BJ (cell line): ENCODE data around the gene HTR1D. TPM values are rescaled to one million over a fixed set of nuclear protein-coding genes. Genes with fewer than 3 reads are reported as not detected.

Source experiments
- CTCF ChIA-PET: fragments of 350-600 bp; formaldehyde crosslinking; extraction: SDS; loops from one replicate; lab custom pipeline; 2021; ENCODE audit warnings: antibody characterized with exemption, inconsistent platforms; lab: Yijun Ruan, JAX
- POLR2A ChIA-PET: fragments of 300-600 bp; sonication (Branson Sonifier 250); formaldehyde crosslinking; extraction: SDS; loops from one replicate; lab custom pipeline; 2021; ENCODE audit warnings: antibody characterized with exemption; lab: Charles Lee
- DNase-seq: peaks from one replicate; pipeline ENCODE4 v3.0.0-alpha.2; 2011; ENCODE audit warnings: low read depth
- H3K27me3 ChIP-seq: 2 replicates; pipeline ENCODE4 v1.6.0; 2011; ENCODE audit warnings: low read length; ENCODE audit not compliant: control insufficient read depth, insufficient read depth
- H3K36me3 ChIP-seq: 2 replicates; pipeline ENCODE4 v1.5.1; 2011; ENCODE audit warnings: low read length; ENCODE audit not compliant: control insufficient read depth, insufficient read depth
- H3K4me3 ChIP-seq: 2 replicates; pipeline ENCODE4 v1.5.1; 2011; ENCODE audit warnings: low read depth, mild to moderate bottlenecking, control low read depth, low read length
- polyA plus RNA-seq: library from polyadenylated mRNA; depleted of rRNA; stranded (reverse); fragments of >200 nt; gene quantifications from 2 replicates; pipeline ENCODE4 v1.2.3, GENCODE V29; 2011; rRNA removed
- small RNA-seq: library from RNA; depleted of rRNA; stranded (forward); fragments of <200 nt; gene quantifications from one replicate; pipeline ENCODE3, GENCODE V24; 2012; ENCODE audit warnings: low replicate concordance, low read depth; ENCODE audit not compliant: insufficient read length
- TF ChIP-seq, protein P1 (sequence below): IDR thresholded peaks from 2 replicates; pipeline ENCODE4 v1.5.1; 2011; ENCODE audit warnings: low read depth, mild to moderate bottlenecking, control low read depth, inconsistent platforms, low read length, moderate library complexity; ENCODE audit not compliant: insufficient read depth

The HTR1D gene
- polyA plus RNA-seq, 1 experiment, result 0.07 TPM

GRCh38 chr1:23152966-23153684, 64.2 kb downstream of the HTR1D start:
- no peak overlapping the region for H3K4me3 ChIP-seq
- DNase-seq, result no peak
- no peaks in the 10 kb centered on the region for H3K27me3 ChIP-seq
- CTCF ChIA-PET, result no interaction called here
- TF ChIP-seq, protein P1, sequence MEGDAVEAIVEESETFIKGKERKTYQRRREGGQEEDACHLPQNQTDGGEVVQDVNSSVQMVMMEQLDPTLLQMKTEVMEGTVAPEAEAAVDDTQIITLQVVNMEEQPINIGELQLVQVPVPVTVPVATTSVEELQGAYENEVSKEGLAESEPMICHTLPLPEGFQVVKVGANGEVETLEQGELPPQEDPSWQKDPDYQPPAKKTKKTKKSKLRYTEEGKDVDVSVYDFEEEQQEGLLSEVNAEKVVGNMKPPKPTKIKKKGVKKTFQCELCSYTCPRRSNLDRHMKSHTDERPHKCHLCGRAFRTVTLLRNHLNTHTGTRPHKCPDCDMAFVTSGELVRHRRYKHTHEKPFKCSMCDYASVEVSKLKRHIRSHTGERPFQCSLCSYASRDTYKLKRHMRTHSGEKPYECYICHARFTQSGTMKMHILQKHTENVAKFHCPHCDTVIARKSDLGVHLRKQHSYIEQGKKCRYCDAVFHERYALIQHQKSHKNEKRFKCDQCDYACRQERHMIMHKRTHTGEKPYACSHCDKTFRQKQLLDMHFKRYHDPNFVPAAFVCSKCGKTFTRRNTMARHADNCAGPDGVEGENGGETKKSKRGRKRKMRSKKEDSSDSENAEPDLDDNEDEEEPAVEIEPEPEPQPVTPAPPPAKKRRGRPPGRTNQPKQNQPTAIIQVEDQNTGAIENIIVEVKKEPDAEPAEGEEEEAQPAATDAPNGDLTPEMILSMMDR, result no peak
- H3K36me3 ChIP-seq, result no peaks in the 10 kb centered on the region
- POLR2A ChIA-PET, result no interaction called here

DNA sequence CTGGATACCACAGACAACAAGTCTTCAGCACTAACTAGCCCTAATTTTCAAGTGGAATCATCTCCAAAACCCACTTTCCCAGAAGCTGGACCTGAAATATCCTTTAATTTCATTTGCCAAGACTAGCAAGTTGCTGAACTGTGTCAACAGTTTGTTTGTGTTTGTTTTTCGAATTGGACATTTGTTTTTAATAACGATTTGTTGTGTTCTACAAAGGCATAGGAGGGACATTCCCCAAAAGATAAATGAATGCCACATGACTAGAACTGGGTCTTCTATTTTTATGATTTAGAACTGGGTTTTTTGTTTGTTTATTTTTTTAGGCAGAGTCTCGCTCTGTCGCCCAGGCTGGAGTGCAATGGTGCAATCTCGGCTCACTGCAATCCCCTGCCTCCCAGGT, 66.6 kb downstream of the HTR1D start:
- Histone ChIP-seq H3K4me3 (no peak overlapping the region), H3K36me3 (no peaks in the 10 kb centered on the region), H3K27me3 (no peaks in the 10 kb centered on the region)
- TF ChIP-seq, protein P1, result no peak
- POLR2A ChIA-PET, result no interaction called here
- CTCF ChIA-PET, result interaction anchor here (1.4 to 2.1 kb wide), 2 partner anchors 16 to 34 kb away, joined by 3 to 9 read pairs; no protein-coding TSS in a partner anchor
- no peak for DNase-seq

GRCh38 chr1:23150125-23150524, 67.2 kb downstream of the HTR1D start:
- no peak overlapping the region for H3K4me3 ChIP-seq
- H3K27me3 ChIP-seq, result no peaks in the 10 kb centered on the region
- no peaks in the 10 kb centered on the region for H3K36me3 ChIP-seq
- ChIA-PET POLR2A (interaction anchor here (0.6 kb wide), 1 partner anchor 330 kb away, joined by 7 read pairs; no protein-coding TSS in a partner anchor), CTCF (interaction anchor here (1.4 kb wide), 1 partner anchor 15 kb away, joined by 3 read pairs; no protein-coding TSS in a partner anchor)
- DNase-seq, result no peak
- TF ChIP-seq, protein P1, result no peak

- ChIA-PET POLR2A (interaction anchor here (0.7 kb wide), 1 partner anchor 1151 kb away, joined by 12 read pairs; no protein-coding TSS in a partner anchor), CTCF (no interaction called here)
- no peak overlapping the region for H3K4me3 ChIP-seq
- TF ChIP-seq, protein P1, result no peak
- no peaks in the 10 kb centered on the region for H3K27me3 ChIP-seq
- no peaks in the 10 kb centered on the region for H3K36me3 ChIP-seq
- no peak for DNase-seq
These were observed 68.2 kb downstream of the HTR1D start for GRCh38 chr1:23149114-23149513.

DNA sequence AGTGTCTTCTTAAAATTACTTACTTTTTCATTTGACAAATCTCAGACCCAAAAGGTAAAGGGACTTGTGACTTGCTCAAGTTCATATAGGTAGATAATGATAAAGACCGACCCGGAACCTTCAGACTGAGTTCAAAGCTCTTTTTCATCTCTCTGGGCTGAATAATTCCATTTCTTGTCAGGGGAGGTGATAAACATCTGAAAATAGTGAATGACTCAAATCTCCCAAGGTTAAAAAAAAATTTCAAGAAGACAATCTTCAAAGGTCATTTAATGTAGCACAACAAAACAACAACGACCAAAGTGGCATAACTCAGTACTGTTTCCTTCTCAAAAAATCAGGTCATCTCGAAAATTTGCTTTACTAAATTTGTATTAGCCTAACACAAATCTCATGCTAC, 69.2 kb downstream of the HTR1D start:
- Histone ChIP-seq H3K36me3 (no peaks in the 10 kb centered on the region), H3K4me3 (no peak overlapping the region), H3K27me3 (no peaks in the 10 kb centered on the region)
- POLR2A ChIA-PET, result no interaction called here
- TF ChIP-seq, protein P1, result no peak
- CTCF ChIA-PET, result interaction anchor here (0.6 to 1.0 kb wide), 2 partner anchors 19 to 48 kb away, joined by 3 read pairs; no protein-coding TSS in a partner anchor
- DNase-seq, result no peak

Small RNA genes lying within 50 kb of the gene (small RNA-seq; reads per million reads assigned to genes)
- gene RNU6-135P (not detected), gene RNU6-514P (not detected)

Other genes with a start within 250 kb of the HTR1D start
- not detected in 2 replicates for gene LACTBL1, start 244.6 kb downstream of the HTR1D start, polyA plus RNA-seq
- gene TEX46, start 201.7 kb downstream of the HTR1D start, polyA plus RNA-seq, result not detected in 2 replicates
- gene KDM1A, start 198.0 kb downstream of the HTR1D start, polyA plus RNA-seq, result 52.2 and 58.5 TPM in 2 replicates
- gene LUZP1, start 48.6 kb downstream of the HTR1D start, polyA plus RNA-seq, result 22.0 and 24.5 TPM in 2 replicates
- 79.3 and 106 TPM in 2 replicates for gene HNRNPR, start 126.8 kb upstream of the HTR1D start, polyA plus RNA-seq
- 8.1 and 12.6 TPM in 2 replicates for gene ZNF436, start 152.3 kb upstream of the HTR1D start, polyA plus RNA-seq
- 17.8 and 21.0 TPM in 2 replicates for gene TCEA3, start 207.2 kb upstream of the HTR1D start, polyA plus RNA-seq